Thoracic aorta (tissue), 2 donors: ENCODE measurements around the gene OBSCN. TPM values are rescaled to one million over a fixed set of nuclear protein-coding genes. Genes with fewer than 3 reads are reported as not detected.

Experiments
- ATAC-seq: fragments of 150-250 bp; one replicate; pipeline ENCODE4 v1.8.0; 2017; ENCODE audit warnings: low read depth; ENCODE audit not compliant: insufficient number of reproducible peaks, low FRiP score
- DNase-seq: peaks from one replicate; pipeline ENCODE4 v3.0.0-alpha.2; 2020; ENCODE audit warnings: low spot score
- H3K27ac ChIP-seq, 2 donors: fragments of 200-600 bp; sonication (generic); 1 replicate in 1 of 2; 2 replicates in 1 of 2; pipeline ENCODE4 v1.5.1; 2016; ENCODE audit warnings: mild to moderate bottlenecking in 2 of 2, moderate library complexity in 2 of 2
- H3K27me3 ChIP-seq: fragments of 200-600 bp; sonication (generic); replicated peaks from 2 replicates; pipeline ENCODE4 v1.6.0; 2016; ENCODE audit warnings: mild to moderate bottlenecking; ENCODE audit not compliant: insufficient read depth
- H3K36me3 ChIP-seq: fragments of 200-600 bp; sonication (generic); one replicate; pipeline ENCODE4 v1.5.1; 2016
- H3K4me1 ChIP-seq, 2 donors: fragments of 200-600 bp; sonication (generic); 1 replicate in 1 of 2; 2 replicates in 1 of 2; pipeline versions ENCODE4 v1.5.1 to v1.6.0; 2016; ENCODE audit warnings: low read depth in 2 of 2, mild to moderate bottlenecking in 1 of 2; ENCODE audit not compliant: control insufficient read depth in 1 of 2
- H3K4me3 ChIP-seq: fragments of 200-600 bp; sonication (generic); 2 replicates; pipeline ENCODE4 v1.5.1; 2016; ENCODE audit warnings: mild to moderate bottlenecking
- H3K9me3 ChIP-seq: fragments of 200-600 bp; sonication (generic); 2 replicates; pipeline ENCODE4 v1.5.1; 2016
- CTCF ChIP-seq: fragments of 200-600 bp; sonication (generic); IDR thresholded peaks from one replicate; pipeline ENCODE4 v1.5.1; 2019; ENCODE audit warnings: antibody characterized with exemption
- total RNA-seq, 2 donors: library from RNA; depleted of rRNA; stranded (reverse); fragments of >200 nt; gene quantifications; one replicate each; pipeline versions ENCODE4 v1.1.0 to v1.2.3, GENCODE V29; 2016

Gene OBSCN
- total RNA-seq, 2 donors from 2014 or later: 22.3 to 40.2 TPM

- no peak for TF ChIP-seq CTCF
- no peaks in the 10 kb centered on the region for H3K36me3 ChIP-seq
- H3K9me3 ChIP-seq: peaks cover 6% of the 10 kb centered on the region
- no peak overlapping the region for H3K4me3 ChIP-seq
- no peak for ATAC-seq
- H3K4me1 ChIP-seq: no peaks in the 10 kb centered on the region
- no peak overlapping the region for H3K27ac ChIP-seq
- no peaks in the 10 kb centered on the region for H3K27me3 ChIP-seq
- no peak for DNase-seq
These were observed 100.3 kb downstream of the OBSCN start for GRCh38 chr1:228308085-228308601.

GRCh38 chr1:228308628-228309325 lies 100.9 kb downstream of the OBSCN start:
- Histone ChIP-seq H3K9me3 (peaks cover 5% of the 10 kb centered on the region), H3K4me1 (no peaks in the 10 kb centered on the region), H3K27me3 (no peaks in the 10 kb centered on the region), H3K36me3 (no peaks in the 10 kb centered on the region), H3K27ac (no peak overlapping the region), H3K4me3 (no peak overlapping the region)
- no peak for TF ChIP-seq CTCF
- no peak for DNase-seq
- no peak for ATAC-seq

DNA sequence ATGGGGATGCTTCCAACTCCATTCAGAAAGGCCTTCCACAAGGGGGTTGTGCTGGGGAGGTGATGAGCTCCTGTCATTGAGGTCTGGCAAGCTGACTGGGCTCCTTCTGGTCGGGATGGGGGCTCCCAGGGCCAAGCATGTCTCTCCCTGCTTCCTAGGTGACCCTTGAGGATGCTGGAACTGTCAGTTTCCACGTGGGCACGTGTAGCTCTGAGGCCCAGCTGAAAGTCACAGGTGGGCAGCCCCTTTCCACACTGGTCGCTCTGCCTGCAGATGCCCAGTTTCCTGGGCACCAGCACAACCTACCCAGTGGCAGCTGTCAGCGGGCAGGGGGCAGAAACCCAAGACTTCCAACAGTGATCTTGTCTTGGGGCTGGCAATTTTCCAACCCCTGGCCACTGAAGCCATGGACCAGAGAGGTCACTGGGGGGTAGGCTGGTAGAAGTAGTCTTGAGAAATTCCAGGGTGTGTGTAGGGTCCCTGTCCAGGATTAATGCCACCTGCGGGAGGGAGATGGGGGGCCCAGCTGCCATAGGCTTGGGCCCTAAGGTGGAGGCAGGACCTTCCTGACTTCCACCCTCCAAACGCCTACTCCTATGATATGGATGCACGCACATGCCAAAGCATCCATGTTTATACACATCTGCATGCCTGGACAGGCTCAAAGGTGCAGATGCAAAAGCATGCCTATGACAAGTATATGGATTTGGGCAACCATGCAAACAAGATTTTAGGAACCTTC lies 101.7 kb downstream of the OBSCN start:
- no peaks in the 10 kb centered on the region for H3K27me3 ChIP-seq
- H3K4me1 ChIP-seq: no peaks in the 10 kb centered on the region
- H3K9me3 ChIP-seq: peaks cover 5% of the 10 kb centered on the region
- no peaks in the 10 kb centered on the region for H3K36me3 ChIP-seq
- DNase-seq: no peak
- no peak for TF ChIP-seq CTCF
- H3K4me3 ChIP-seq: no peak overlapping the region
- ATAC-seq: no peak
- H3K27ac ChIP-seq: no peak overlapping the region

- no peak for ATAC-seq
- Histone ChIP-seq H3K27me3 (no peaks in the 10 kb centered on the region), H3K4me1 (no peaks in the 10 kb centered on the region)
These were observed 102.4 kb downstream of the OBSCN start for GRCh38 chr1:228310162-228310792.

More at GRCh38 chr1:228310162-228310792, 102.4 kb downstream of the OBSCN start:
- Histone ChIP-seq H3K4me3 (no peak overlapping the region), H3K36me3 (no peaks in the 10 kb centered on the region), H3K27ac (no peak overlapping the region), H3K9me3 (peaks cover 5% of the 10 kb centered on the region)
- no peak for TF ChIP-seq CTCF
- no peak for DNase-seq
